GM19035 (cell line): ENCODE data around the gene IQGAP1.
"Not testable (repeated sequence)": the region's sequence is repeated elsewhere in the genome, so short reads cannot be mapped to it uniquely, and the experiment has no call there.

ENCODE experiments used
- ATAC-seq: cut with Tn5 transposase; IDR thresholded peaks from one replicate; pipeline ENCODE4 v1.9.1; 2021; ENCODE audit not compliant: unreplicated experiment

Gene IQGAP1

GRCh38 chr15:90479656-90480055 is 91.6 kb downstream of the IQGAP1 start:
- no peak for ATAC-seq

GRCh38 chr15:90481023-90481422 is 93.0 kb downstream of the IQGAP1 start:
- ATAC-seq = no peak

- ATAC-seq = no peak
Measured at GRCh38 chr15:90482124-90483011, 94.3 kb downstream of the IQGAP1 start.

GRCh38 chr15:90483012-90483307 is 94.9 kb downstream of the IQGAP1 start:
- no peak for ATAC-seq

GRCh38 chr15:90483637-90484036 is 95.6 kb downstream of the IQGAP1 start:
- ATAC-seq = no peak

GRCh38 chr15:90487186-90487585 is 99.1 kb downstream of the IQGAP1 start:
- no peak for ATAC-seq

GRCh38 chr15:90489514-90489913 is 101.5 kb downstream of the IQGAP1 start:
- ATAC-seq = no peak

GRCh38 chr15:90489944-90490343 is 101.9 kb downstream of the IQGAP1 start:
- ATAC-seq = no peak

GRCh38 chr15:90493647-90494046 is 105.6 kb downstream of the IQGAP1 start:
- ATAC-seq = no peak

- ATAC-seq = no peak
Measured at GRCh38 chr15:90495067-90495466, 107.0 kb downstream of the IQGAP1 start.

- ATAC-seq = no peak
Measured at GRCh38 chr15:90496791-90497190, 108.7 kb downstream of the IQGAP1 start.

GRCh38 chr15:90497376-90497775 is 109.3 kb downstream of the IQGAP1 start:
- ATAC-seq = no peak

GRCh38 chr15:90497912-90498311 is 109.9 kb downstream of the IQGAP1 start:
- no peak for ATAC-seq

GRCh38 chr15:90500171-90500570 is 112.1 kb downstream of the IQGAP1 start:
- ATAC-seq = no peak

- ATAC-seq = no peak
Measured at GRCh38 chr15:90501898-90502297, 113.9 kb downstream of the IQGAP1 start.

- not testable (repeated sequence) for ATAC-seq
Measured at GRCh38 chr15:90510781-90511180, 122.7 kb downstream of the IQGAP1 start.

GRCh38 chr15:90511211-90511618 is 123.2 kb downstream of the IQGAP1 start:
- ATAC-seq = not testable (repeated sequence)

- ATAC-seq = no peak
Measured at GRCh38 chr15:90512276-90512675, 124.2 kb downstream of the IQGAP1 start.

- no peak for ATAC-seq
Measured at GRCh38 chr15:90512981-90513380, 124.9 kb downstream of the IQGAP1 start.

GRCh38 chr15:90513448-90513847 is 125.4 kb downstream of the IQGAP1 start:
- no peak for ATAC-seq

- not testable (repeated sequence) for ATAC-seq
Measured at GRCh38 chr15:90513893-90514292, 125.9 kb downstream of the IQGAP1 start.

GRCh38 chr15:90519688-90520087 is 131.6 kb downstream of the IQGAP1 start:
- no peak for ATAC-seq

- no peak for ATAC-seq
Measured at GRCh38 chr15:90520365-90520764, 132.3 kb downstream of the IQGAP1 start.
